HCT116 (cell line): ENCODE measurements around the gene TMEM54. TPM values are rescaled to one million over a fixed set of nuclear protein-coding genes. Genes with fewer than 3 reads are reported as not detected.

Experiments used
- ATAC-seq: fragments of 200-7000 bp; cut with Tn5 transposase; 2 replicates; pipeline ENCODE4 v1.9.1; 2020; ENCODE audit warnings: mild to moderate bottlenecking, moderate library complexity
- BruUV-seq: library from RNA; stranded (reverse); fragments of 400-500 nt; replicated peaks from 2 replicates; lab custom pipeline; 2021; lab: Mats Ljungman, UMichigan
- CTCF ChIA-PET: fragments of 300-600 bp; sonication (Branson Sonifier 250); formaldehyde crosslinking; loops from one replicate; lab custom pipeline; 2021; ENCODE audit warnings: antibody characterized with exemption; lab: Charles Lee
- POLR2A ChIA-PET: fragments of 300-600, 350-600 bp; sonication (Branson Sonifier 250); formaldehyde crosslinking; loops from one replicate; lab custom pipeline; 2021; ENCODE audit warnings: antibody characterized with exemption; lab: Charles Lee
- RAD21 ChIA-PET, 2 experiments: fragments of 300-600 bp; sonication (Branson Sonifier 250); formaldehyde crosslinking; loops; one replicate each; lab custom pipeline; 2023; ENCODE audit warnings: low total read pairs in 2 of 2; ENCODE audit not compliant: uncharacterized antibody in 2 of 2, unreplicated experiment in 2 of 2, low non-redundant PET in 1 of 2; lab: Charles Lee
- DNase-seq: peaks from one replicate; pipeline ENCODE4 v3.0.0-alpha.2; 2010; ENCODE audit warnings: low read depth, low spot score
- H2AFZ ChIP-seq: fragments of 200-600 bp; shearing (Covaris generic), sonication (generic); 2 replicates; pipeline ENCODE4 v1.6.1; 2017; ENCODE audit warnings: low read depth, mixed run types, mixed read lengths, antibody characterized with exemption, low read length; ENCODE audit not compliant: poor library complexity, severe bottlenecking
- H3K27ac ChIP-seq: 2 replicates; pipeline ENCODE4 v1.5.1; 2012; ENCODE audit warnings: low read depth, low read length
- H3K27me3 ChIP-seq: fragments of 200-600 bp; sonication (generic); 2 replicates; pipeline ENCODE4 v1.6.1; 2016; ENCODE audit warnings: mixed run types, low read length, mixed read lengths; ENCODE audit not compliant: insufficient read depth
- H3K36me3 ChIP-seq, 2 experiments: fragments of 200-500 bp in 1 of 2; fragments of 200-600 bp in 1 of 2; sonication (Bioruptor generic) in 1 of 2; sonication (generic) in 1 of 2; 2 replicates each; pipeline versions ENCODE4 v1.5.1 to v1.6.1; 2014 to 2016; ENCODE audit warnings: low read length in 2 of 2, inconsistent platforms in 1 of 2, mixed read lengths in 1 of 2, mixed run types in 1 of 2; ENCODE audit not compliant: insufficient read depth in 2 of 2, control insufficient read depth in 1 of 2
- H3K4me1 ChIP-seq, 2 experiments: fragments of 200-600 bp in 1 of 2; sonication (generic) in 1 of 2; 2 replicates each; pipeline versions ENCODE4 v1.5.1 to v1.6.1; 2012 to 2017; ENCODE audit warnings: low read length in 2 of 2, inconsistent platforms in 1 of 2, mild to moderate bottlenecking in 1 of 2, mixed read lengths in 1 of 2, mixed run types in 1 of 2, moderate library complexity in 1 of 2; ENCODE audit not compliant: insufficient read depth in 2 of 2, control insufficient read depth in 1 of 2
- H3K4me2 ChIP-seq: fragments of 200-600 bp; sonication (generic); 2 replicates; pipeline ENCODE4 v1.6.1; 2017; ENCODE audit warnings: mixed run types, low read length, mixed read lengths
- H3K4me3 ChIP-seq, 2 experiments: fragments of 200-600 bp in 1 of 2; sonication (generic) in 1 of 2; replicated peaks in 1 of 2; 2 replicates each; pipeline ENCODE4 v1.5.1; 2011 to 2016; ENCODE audit warnings: low read length in 2 of 2, control low read depth in 1 of 2, low read depth in 1 of 2, mild to moderate bottlenecking in 1 of 2, mixed read lengths in 1 of 2, mixed run types in 1 of 2
- H3K79me2 ChIP-seq: fragments of 200-600 bp; sonication (generic); 2 replicates; pipeline ENCODE4 v1.6.1; 2017; ENCODE audit warnings: mild to moderate bottlenecking, mixed run types, low read length, moderate library complexity, mixed read lengths; ENCODE audit not compliant: insufficient read depth
- H3K9ac ChIP-seq: fragments of 200-600 bp; sonication (generic); 2 replicates; pipeline ENCODE4 v1.6.1; 2016; ENCODE audit warnings: low read length, mixed read lengths
- H3K9me2 ChIP-seq: fragments of 200-600 bp; sonication (generic), shearing (Covaris generic); 2 replicates; pipeline ENCODE4 v1.6.1; 2017; ENCODE audit warnings: mixed run types, mild to moderate bottlenecking, moderate library complexity; ENCODE audit not compliant: insufficient read depth
- H3K9me3 ChIP-seq, 2 experiments: fragments of 200-500 bp in 1 of 2; fragments of 200-600 bp in 1 of 2; sonication (Bioruptor generic) in 1 of 2; sonication (generic) in 1 of 2; 2 replicates each; pipeline ENCODE4 v1.6.1; 2014 to 2017; ENCODE audit warnings: low read length in 2 of 2, mixed read lengths in 2 of 2, inconsistent platforms in 1 of 2, low read depth in 1 of 2, mild to moderate bottlenecking in 1 of 2, mixed run types in 1 of 2, moderate library complexity in 1 of 2; ENCODE audit not compliant: control insufficient read depth in 1 of 2, insufficient read depth in 1 of 2
- H4K20me1 ChIP-seq: fragments of 200-600 bp; sonication (generic), shearing (Covaris generic); 2 replicates; pipeline ENCODE4 v1.6.1; 2017; ENCODE audit warnings: mixed run types, mild to moderate bottlenecking, moderate library complexity; ENCODE audit not compliant: insufficient read depth
- ATF3 ChIP-seq: IDR thresholded peaks from 2 replicates; pipeline ENCODE4 v1.6.1; 2012
- CBX3 ChIP-seq: IDR thresholded peaks from 2 replicates; pipeline ENCODE4 v1.6.1; 2012; ENCODE audit warnings: low read depth
- CEBPB ChIP-seq: IDR thresholded peaks from 2 replicates; pipeline ENCODE4 v1.6.1; 2012; ENCODE audit warnings: low read depth
- EGR1 ChIP-seq: IDR thresholded peaks from 2 replicates; pipeline ENCODE4 v1.6.1; 2012; ENCODE audit warnings: low read depth
- EZH2 ChIP-seq: fragments of 200-600 bp; sonication (generic); IDR thresholded peaks from 2 replicates; pipeline ENCODE4 v1.6.1; 2017; ENCODE audit warnings: antibody characterized with exemption, mixed run types
- EZH2phosphoT487 ChIP-seq: fragments of 200-600 bp; IDR thresholded peaks from 2 replicates; pipeline ENCODE4 v1.6.1; 2018; ENCODE audit warnings: antibody characterized with exemption, borderline replicate concordance
- FOSL1 ChIP-seq: IDR thresholded peaks from 2 replicates; pipeline ENCODE4 v1.6.1; 2012; ENCODE audit warnings: low read depth
- MAX ChIP-seq: IDR thresholded peaks from 2 replicates; pipeline ENCODE4 v1.6.1; 2012
- POLR2AphosphoS5 ChIP-seq: IDR thresholded peaks from 2 replicates; pipeline ENCODE4 v1.6.1; 2011; ENCODE audit warnings: mild to moderate bottlenecking, low read depth, low read length, moderate library complexity
- RAD21 ChIP-seq: IDR thresholded peaks from 2 replicates; pipeline ENCODE4 v1.6.1; 2012; ENCODE audit warnings: low read depth, mild to moderate bottlenecking
- REST ChIP-seq: IDR thresholded peaks from 2 replicates; pipeline ENCODE4 v1.6.1; 2012; ENCODE audit warnings: low read depth
- SP1 ChIP-seq: IDR thresholded peaks from 2 replicates; pipeline ENCODE4 v1.6.1; 2012; ENCODE audit warnings: low read depth
- SRF ChIP-seq: IDR thresholded peaks from 2 replicates; pipeline ENCODE4 v1.6.1; 2012; ENCODE audit warnings: low read depth
- TCF7L2 ChIP-seq: IDR thresholded peaks from 2 replicates; pipeline ENCODE4 v1.7.0; 2011; ENCODE audit warnings: borderline replicate concordance, inconsistent platforms; ENCODE audit not compliant: insufficient read depth, insufficient read length; ENCODE audit errors: extremely low read depth
- ZFX ChIP-seq: fragments of 450-650 bp; IDR thresholded peaks from 2 replicates; pipeline ENCODE4 v1.6.1; 2017
- ZNF274 ChIP-seq: fragments of 200-500 bp; sonication (Bioruptor generic); IDR thresholded peaks from 2 replicates; pipeline ENCODE4 v1.6.1; 2014; ENCODE audit warnings: mild to moderate bottlenecking, low read depth, low read length, inconsistent platforms
- intact Hi-C: fragments of 100-400 bp; cut with micrococcal nuclease; formaldehyde crosslinking; loops from 2 replicates; pipeline ENCODE4 v1.10.0; 2022
- total RNA-seq: library from RNA; stranded (reverse); gene quantifications from one replicate; pipeline ENCODE4 v1.2.1, GENCODE V29; 2021; ENCODE audit not compliant: unreplicated experiment

TMEM54 gene
- total RNA-seq, 1 experiment from 2014 or later = 121 TPM

- DNase-seq (no peak), ATAC-seq (no peak)
- ChIA-PET RAD21 (interaction anchor here (1.9 to 2.6 kb wide), 2 partner anchors 75 to 155 kb away, joined by 5 to 7 read pairs; no protein-coding TSS in a partner anchor), CTCF (interaction anchor here (1.0 to 5.7 kb wide), 3 partner anchors 56 to 155 kb away, joined by 3 to 41 read pairs (median 3); no protein-coding TSS in a partner anchor), POLR2A (no interaction called here)
- no TSS peak for BruUV-seq
- H3K9me2 ChIP-seq = no peaks in the 10 kb centered on the region
- 0 out of 4 replicates have a peak, but pooled peaks cover 0 to 4% of the 10 kb centered on the region in 2 experiments for H3K36me3 ChIP-seq
- H3K4me1 ChIP-seq = peaks cover 12% of the 10 kb centered on the region in 2 experiments; a peak in 3 of 4 replicates
- H3K27ac ChIP-seq = no peak overlapping the region
- H3K4me2 ChIP-seq = no peak overlapping the region
- no peaks in the 10 kb centered on the region for H3K9me3 ChIP-seq
- no peaks in the 10 kb centered on the region for H4K20me1 ChIP-seq
- no peaks in the 10 kb centered on the region for H3K27me3 ChIP-seq
- H3K4me3 ChIP-seq = no peak overlapping the region
- no peak overlapping the region for H2AFZ ChIP-seq
- H3K9ac ChIP-seq = no peak overlapping the region
- no peak for TF ChIP-seq RAD21
- TF ChIP-seq POLR2AphosphoS5 = no peak
- TF ChIP-seq CEBPB = no peak
- TF ChIP-seq ZFX = no peak
- no peak for TF ChIP-seq EZH2
- TF ChIP-seq ZNF274 = no peak
- no peak for TF ChIP-seq SP1
- TF ChIP-seq CBX3 = no peak
- TF ChIP-seq MAX = no peak
- TF ChIP-seq SRF = no peak
- no peak for TF ChIP-seq EGR1
- TF ChIP-seq FOSL1 = no peak
- no peak for TF ChIP-seq EZH2phosphoT487
- no peak for TF ChIP-seq TCF7L2
- TF ChIP-seq ATF3 = no peak
- TF ChIP-seq REST = no peak
- H3K79me2 ChIP-seq = no peaks in the 10 kb centered on the region
- intact Hi-C loops = no loop called here
Measured at GRCh38 chr1:32931760-32932159, 30.6 kb upstream of the TMEM54 start.
